HEK293 (cell line): ENCODE measurements around the gene NENF.

Source experiments
- CTCF ChIP-seq: fragments of 450-650 bp; formaldehyde crosslinking; IDR thresholded peaks from 2 replicates; pipeline ENCODE4 v1.5.1; 2016; ENCODE audit warnings: missing biosample characterization, missing genetic modification characterization
- PRDM1 ChIP-seq: fragments of 450-650 bp; formaldehyde crosslinking; IDR thresholded peaks from 2 replicates; pipeline ENCODE4; 2016; ENCODE audit warnings: missing biosample characterization, missing genetic modification characterization
- SP2 ChIP-seq: fragments of 450-650 bp; formaldehyde crosslinking; IDR thresholded peaks from 2 replicates; pipeline ENCODE4 v1.5.1; 2016; ENCODE audit warnings: missing biosample characterization, missing genetic modification characterization
- YY1 ChIP-seq: fragments of 450-650 bp; formaldehyde crosslinking; IDR thresholded peaks from 2 replicates; pipeline ENCODE4 v1.5.1; 2018; ENCODE audit warnings: missing biosample characterization, missing genetic modification characterization
- ZNF423 ChIP-seq: fragments of 450-650 bp; formaldehyde crosslinking; IDR thresholded peaks from 2 replicates; pipeline ENCODE4 v1.5.1; 2016; ENCODE audit warnings: missing biosample characterization, missing genetic modification characterization
- ZNF660 ChIP-seq: fragments of 450-650 bp; IDR thresholded peaks from 2 replicates; pipeline ENCODE4 v1.5.1; 2018; ENCODE audit warnings: missing biosample characterization, mild to moderate bottlenecking, missing genetic modification characterization

GRCh38 chr1:212479188-212479587, 46.5 kb downstream of the NENF start:
- TF ChIP-seq YY1 (tag by site-specific recombination), result no peak
- TF ChIP-seq PRDM1 (tag by site-specific recombination), result no peak
- no peak for TF ChIP-seq CTCF (tag by site-specific recombination)
- TF ChIP-seq SP2 (tag by site-specific recombination), result no peak
- TF ChIP-seq ZNF423, result no peak
- TF ChIP-seq ZNF660 (tag by site-specific recombination), result no peak
